ENCODE results near the gene PRMT7. TPM values are rescaled to one million over a fixed set of nuclear protein-coding genes. Genes with fewer than 3 reads are reported as not detected.
A peak's percentile ranks its signal among the peaks of the same experiment; 100 is the strongest.

Gene PRMT7
- total and polyA plus RNA-seq, 10 donors: 25.0 to 66.4 (median 42.0) TPM

DNA sequence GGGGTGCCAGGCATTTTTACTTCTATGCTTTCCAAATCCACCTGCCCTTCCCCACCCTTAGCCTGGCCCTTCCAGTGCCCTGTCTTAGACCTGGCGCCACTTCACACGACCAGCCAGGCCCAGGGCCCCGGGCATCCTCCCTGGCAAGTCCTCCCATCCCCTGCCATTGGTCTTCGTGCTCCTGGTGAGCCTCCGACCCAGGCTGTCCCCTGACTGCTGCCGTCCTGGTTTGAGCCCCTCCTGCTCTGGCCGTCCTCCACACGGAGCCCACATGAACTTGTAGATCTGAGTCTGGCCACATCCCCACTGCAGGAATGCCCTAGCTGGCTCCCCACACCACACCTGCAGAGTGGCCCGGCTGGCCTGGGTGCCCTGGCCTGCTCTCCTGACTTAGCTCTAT is 44.0 kb downstream of the PRMT7 start:
- Histone ChIP-seq H3K9me3 (no peaks in the 10 kb centered on the region), H3K27me3 (replicated peaks in 1 of 7) (no peaks in the 10 kb centered on the region), H3K4me3 (no peak overlapping the region), H3K27ac (no peak overlapping the region), H3K4me1 (peaks cover 20 to 40% (median 34%) of the 10 kb centered on the region in 6 donors), H3K36me3 (peaks cover 0 to 100% (median 78%) of the 10 kb centered on the region in 6 donors)
- 93 to 96% (median 93%) methylated on average over 9 of the region's 9 CpGs for whole genome bisulfite sequencing, 5 donors
- TF ChIP-seq POLR2AphosphoS5 (IDR thresholded peaks at IDR 0.05): no peak
- TF ChIP-seq POLR2A (IDR thresholded peaks at IDR 0.05): no peak
- no peak for TF ChIP-seq CTCF (IDR thresholded peaks at IDR 0.05 in 8 of 11, conservative IDR thresholded peaks at IDR 0.05 in 3 of 11)
- no peak for DNase-seq
- intact Hi-C loops (cut with DNase I; ENCODE audit: low total_unique reads): no loop called here

DNA sequence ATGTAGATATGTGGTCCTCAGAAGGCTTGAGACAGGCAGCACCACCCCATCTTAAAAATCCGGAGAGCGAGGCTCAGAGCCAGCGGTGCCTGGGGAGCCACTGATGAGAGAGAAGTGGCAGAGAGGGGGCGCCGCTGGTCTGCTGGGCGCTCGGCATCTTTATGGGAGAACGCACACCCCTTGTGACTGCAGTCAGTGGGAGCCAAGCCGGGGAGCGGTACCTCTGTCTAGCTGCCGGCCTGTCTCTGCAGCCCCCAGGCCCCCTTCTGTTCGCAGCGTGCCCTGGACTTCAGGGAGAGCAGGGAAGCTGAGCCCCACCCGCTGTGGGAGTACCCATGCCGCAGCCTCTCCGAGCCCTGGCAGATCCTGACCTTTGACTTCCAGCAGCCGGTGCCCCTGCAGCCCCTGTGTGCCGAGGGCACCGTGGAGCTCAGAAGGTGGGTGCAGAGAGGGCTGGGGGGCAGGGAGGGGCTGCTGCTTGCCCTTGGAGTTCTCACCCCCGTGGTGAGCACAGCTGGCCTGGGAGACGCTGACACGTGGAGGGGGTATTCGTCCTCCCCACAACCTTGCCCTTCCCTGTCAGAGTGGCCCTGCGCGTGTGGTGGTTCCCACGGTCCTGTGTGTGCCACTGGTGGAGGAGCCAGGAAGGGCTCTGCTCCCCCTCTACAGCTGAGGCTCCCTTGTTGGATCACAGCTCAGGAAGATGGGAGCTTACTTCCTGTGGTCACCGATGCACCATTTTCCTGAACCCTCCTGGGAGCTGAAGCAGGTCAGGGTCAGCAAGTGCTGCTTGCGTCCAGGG is 44.8 kb downstream of the PRMT7 start:
- TF ChIP-seq CTCF (IDR thresholded peaks at IDR 0.05 in 8 of 11, conservative IDR thresholded peaks at IDR 0.05 in 3 of 11): peak in 1 of 11 experiments; percentile 21
- no peak for TF ChIP-seq POLR2A (IDR thresholded peaks at IDR 0.05)
- intact Hi-C loops (cut with DNase I; ENCODE audit: low total_unique reads): no loop called here
- WGBS, 5 donors: 64 to 69% (median 67%) methylated on average over 20 to 28 of the region's 28 CpGs

GRCh38 chr16:68356249-68356918 is 45.6 kb downstream of the PRMT7 start:
- Histone ChIP-seq H3K27me3 (replicated peaks in 1 of 7) (no peaks in the 10 kb centered on the region), H3K27ac (peak overlapping the region in 2 of 8 donors; percentile 24 to 28), H3K9me3 (no peaks in the 10 kb centered on the region), H3K36me3 (peaks cover 0 to 100% (median 63%) of the 10 kb centered on the region in 6 donors), H3K4me3 (peak overlapping the region in 2 of 8 donors; percentile 3 to 51), H3K4me1 (peaks cover 20 to 40% (median 34%) of the 10 kb centered on the region in 6 donors)
- intact Hi-C loops (cut with DNase I; ENCODE audit: low total_unique reads): no loop called here
- WGBS, 5 donors: 22 to 46% (median 22%) methylated on average over 15 to 28 of the region's 28 CpGs
- TF ChIP-seq POLR2A (IDR thresholded peaks at IDR 0.05) (no peak), CTCF (IDR thresholded peaks at IDR 0.05 in 8 of 11, conservative IDR thresholded peaks at IDR 0.05 in 3 of 11) (peak in 2 of 11 experiments; percentile 14 to 25), POLR2AphosphoS5 (IDR thresholded peaks at IDR 0.05) (peak; percentile 51 to 68 (median 53))
- DNase-seq: no peak

More for the DNA sequence above, 44.8 kb downstream of the PRMT7 start:
- Histone ChIP-seq H3K27me3 (replicated peaks in 1 of 7) (no peaks in the 10 kb centered on the region), H3K4me3 (peak overlapping the region in 2 of 8 donors; percentile 3 to 51), H3K4me1 (peaks cover 20 to 40% (median 34%) of the 10 kb centered on the region in 6 donors), H3K9me3 (no peaks in the 10 kb centered on the region), H3K27ac (peak overlapping the region in 2 of 8 donors; percentile 24 to 28), H3K36me3 (peaks cover 0 to 100% (median 70%) of the 10 kb centered on the region in 6 donors)
- DNase-seq: no peak

GRCh38 chr16:68356919-68357286 is 46.1 kb downstream of the PRMT7 start:
- WGBS, 5 donors: 71 to 83% (median 76%) methylated on average over 4 to 5 of the region's 5 CpGs
- peak overlapping the region in 2 of 8 donors; percentile 24 to 28 for H3K27ac ChIP-seq
- H3K27me3 ChIP-seq (replicated peaks in 1 of 7): no peaks in the 10 kb centered on the region
- H3K4me3 ChIP-seq: peak overlapping the region in 1 of 8 donors; percentile 51
- no peak for TF ChIP-seq POLR2A (IDR thresholded peaks at IDR 0.05)
- TF ChIP-seq CTCF (IDR thresholded peaks at IDR 0.05 in 8 of 11, conservative IDR thresholded peaks at IDR 0.05 in 3 of 11): no peak
- no peak for TF ChIP-seq POLR2AphosphoS5 (IDR thresholded peaks at IDR 0.05)
- peaks cover 0 to 95% (median 59%) of the 10 kb centered on the region in 6 donors for H3K36me3 ChIP-seq
- DNase-seq: no peak
- H3K4me1 ChIP-seq: peaks cover 20 to 40% (median 34%) of the 10 kb centered on the region in 6 donors
- H3K9me3 ChIP-seq: no peaks in the 10 kb centered on the region
- intact Hi-C loops (cut with DNase I; ENCODE audit: low total_unique reads): no loop called here
